AG04449 (cell line): Measurements from ENCODE around the gene SLAMF1.

Source experiments
- CTCF ChIA-PET: fragments of 350-600 bp; formaldehyde crosslinking; extraction: SDS; loops from one replicate; lab custom pipeline; 2021; ENCODE audit warnings: antibody characterized with exemption; lab: Yijun Ruan, JAX
- POLR2A ChIA-PET: fragments of 400-600, 350-600 bp; formaldehyde crosslinking; extraction: SDS; loops from one replicate; lab custom pipeline; 2020; ENCODE audit warnings: antibody characterized with exemption, inconsistent platforms; lab: Yijun Ruan, JAX
- DNase-seq: peaks from one replicate; pipeline ENCODE4 v3.0.0-alpha.2; 2010; ENCODE audit warnings: low read depth, low spot score
- H3K4me3 ChIP-seq: 2 replicates; pipeline ENCODE4 v1.5.1; 2011; ENCODE audit warnings: low read depth, mild to moderate bottlenecking, control low read depth, low read length
- CTCF ChIP-seq: IDR thresholded peaks from one replicate; pipeline ENCODE4 v1.5.1; 2011; ENCODE audit warnings: mild to moderate bottlenecking, moderate library complexity, low read length, control low read depth, inconsistent platforms; ENCODE audit not compliant: insufficient read depth; ENCODE audit errors: missing control alignments

Gene SLAMF1

GRCh38 chr1:160576884-160577283, 70.0 kb downstream of the SLAMF1 start:
- ChIA-PET POLR2A (no interaction called here), CTCF (no interaction called here)
- TF ChIP-seq CTCF, result no peak
- no peak overlapping the region for H3K4me3 ChIP-seq
- DNase-seq, result no peak

GRCh38 chr1:160576390-160576789, 70.5 kb downstream of the SLAMF1 start:
- no peak for DNase-seq
- POLR2A ChIA-PET, result no interaction called here
- no peak for TF ChIP-seq CTCF
- no peak overlapping the region for H3K4me3 ChIP-seq
- CTCF ChIA-PET, result no interaction called here

GRCh38 chr1:160575112-160575664, 71.7 kb downstream of the SLAMF1 start:
- ChIA-PET POLR2A (no interaction called here), CTCF (no interaction called here)
- TF ChIP-seq CTCF, result no peak
- no peak for DNase-seq
- H3K4me3 ChIP-seq, result no peak overlapping the region

- no peak for DNase-seq
- ChIA-PET CTCF (no interaction called here), POLR2A (no interaction called here)
- H3K4me3 ChIP-seq, result no peak overlapping the region
- no peak for TF ChIP-seq CTCF
Measured at GRCh38 chr1:160570840-160571239, 76.0 kb downstream of the SLAMF1 start.

GRCh38 chr1:160569806-160570205, 77.0 kb downstream of the SLAMF1 start:
- no peak for TF ChIP-seq CTCF
- no peak for DNase-seq
- ChIA-PET CTCF (no interaction called here), POLR2A (no interaction called here)
- no peak overlapping the region for H3K4me3 ChIP-seq

GRCh38 chr1:160567858-160568682, 78.8 kb downstream of the SLAMF1 start:
- DNase-seq, result no peak
- CTCF ChIA-PET, result no interaction called here
- TF ChIP-seq CTCF, result no peak
- H3K4me3 ChIP-seq, result no peak overlapping the region
- POLR2A ChIA-PET, result no interaction called here
